Endothelial cell of umbilical vein (primary cell): ENCODE results near the gene VGLL1.

Source experiments
- EZH2 ChIP-seq: IDR thresholded peaks from 2 replicates; pipeline ENCODE4 v1.6.1; 2012; ENCODE audit warnings: borderline replicate concordance, low read depth, mild to moderate bottlenecking, moderate library complexity, low read length, inconsistent platforms; ENCODE audit not compliant: severe bottlenecking
- MYC ChIP-seq: IDR thresholded peaks from one replicate; pipeline ENCODE4 v1.6.1; 2011; ENCODE audit warnings: mild to moderate bottlenecking, low read depth, low read length
- POLR2A ChIP-seq: IDR thresholded peaks from 2 replicates; pipeline ENCODE4 v1.6.1; 2012; ENCODE audit warnings: low read depth, mild to moderate bottlenecking, control low read depth, low read length
- POLR2AphosphoS5 ChIP-seq: IDR thresholded peaks from 2 replicates; pipeline ENCODE4 v1.6.1; 2012; ENCODE audit warnings: low read depth, mild to moderate bottlenecking, control low read depth, low read length, moderate library complexity; ENCODE audit not compliant: insufficient read depth
- TF ChIP-seq, protein P1 (sequence below), 2 donors: IDR thresholded peaks; 1 replicate in 1 of 2; 2 replicates in 1 of 2; pipeline ENCODE4 v1.5.1; 2011; ENCODE audit warnings: low read length in 2 of 2, mild to moderate bottlenecking in 2 of 2, moderate library complexity in 2 of 2, control low read depth in 1 of 2, inconsistent platforms in 1 of 2, low read depth in 1 of 2; ENCODE audit not compliant: insufficient read depth in 1 of 2; ENCODE audit errors: extremely low read depth in 1 of 2
- TF ChIP-seq, protein P2 (sequence below): IDR thresholded peaks from 2 replicates; pipeline ENCODE4 v1.6.1; 2011; ENCODE audit not compliant: insufficient read depth, insufficient read length

GRCh38 chrX:136580316-136580715 lies 48.3 kb downstream of the VGLL1 start:
- TF ChIP-seq, protein P1, sequence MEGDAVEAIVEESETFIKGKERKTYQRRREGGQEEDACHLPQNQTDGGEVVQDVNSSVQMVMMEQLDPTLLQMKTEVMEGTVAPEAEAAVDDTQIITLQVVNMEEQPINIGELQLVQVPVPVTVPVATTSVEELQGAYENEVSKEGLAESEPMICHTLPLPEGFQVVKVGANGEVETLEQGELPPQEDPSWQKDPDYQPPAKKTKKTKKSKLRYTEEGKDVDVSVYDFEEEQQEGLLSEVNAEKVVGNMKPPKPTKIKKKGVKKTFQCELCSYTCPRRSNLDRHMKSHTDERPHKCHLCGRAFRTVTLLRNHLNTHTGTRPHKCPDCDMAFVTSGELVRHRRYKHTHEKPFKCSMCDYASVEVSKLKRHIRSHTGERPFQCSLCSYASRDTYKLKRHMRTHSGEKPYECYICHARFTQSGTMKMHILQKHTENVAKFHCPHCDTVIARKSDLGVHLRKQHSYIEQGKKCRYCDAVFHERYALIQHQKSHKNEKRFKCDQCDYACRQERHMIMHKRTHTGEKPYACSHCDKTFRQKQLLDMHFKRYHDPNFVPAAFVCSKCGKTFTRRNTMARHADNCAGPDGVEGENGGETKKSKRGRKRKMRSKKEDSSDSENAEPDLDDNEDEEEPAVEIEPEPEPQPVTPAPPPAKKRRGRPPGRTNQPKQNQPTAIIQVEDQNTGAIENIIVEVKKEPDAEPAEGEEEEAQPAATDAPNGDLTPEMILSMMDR (IDR thresholded peaks at IDR 0.05; ENCODE audit: extremely low read depth in 1 of 2, insufficient read depth in 1 of 2, low read depth in 1 of 2, low read length in 2 of 2): no peak
- no peak for TF ChIP-seq EZH2
- no peak for TF ChIP-seq POLR2A
- no peak for TF ChIP-seq POLR2AphosphoS5
- no peak for TF ChIP-seq MYC
- TF ChIP-seq, protein P2, sequence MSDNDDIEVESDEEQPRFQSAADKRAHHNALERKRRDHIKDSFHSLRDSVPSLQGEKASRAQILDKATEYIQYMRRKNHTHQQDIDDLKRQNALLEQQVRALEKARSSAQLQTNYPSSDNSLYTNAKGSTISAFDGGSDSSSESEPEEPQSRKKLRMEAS: no peak
